Stimulated activated effector memory CD8-positive, alpha-beta T cell treated with anti-CD3 and anti-CD28 coated beads, Interleukin-12 subunit alpha, Interleukin-12 subunit beta, amount 100 ng/mL, for 72 hours (primary cell): ENCODE results near the gene WDPCP.

Source experiments
- ATAC-seq: fragments of 150-1000 bp; cut with Tn5 transposase; 2 replicates; pipeline ENCODE4 v1.10.0; 2021
- DNase-seq, 2 donors: peaks; one replicate each; pipeline ENCODE4 v3.0.0; 2021 to 2022; ENCODE audit warnings: low spot score in 2 of 2
- H3K27ac Mint-ChIP-seq: one replicate; pipeline ENCODE4 v1.8.0; 2022; ENCODE audit warnings: mild to moderate bottlenecking, mixed read lengths
- H3K36me3 Mint-ChIP-seq: one replicate; pipeline ENCODE4 v1.8.0; 2022; ENCODE audit warnings: mild to moderate bottlenecking, mixed read lengths
- H3K4me1 Mint-ChIP-seq: one replicate; pipeline ENCODE4 v1.8.0; 2022; ENCODE audit warnings: mixed read lengths
- H3K4me3 Mint-ChIP-seq: one replicate; pipeline ENCODE4 v1.8.0; 2022; ENCODE audit warnings: mild to moderate bottlenecking, mixed read lengths
- H3K9me3 Mint-ChIP-seq: one replicate; pipeline ENCODE4 v1.8.0; 2022; ENCODE audit warnings: mixed read lengths

WDPCP gene

DNA sequence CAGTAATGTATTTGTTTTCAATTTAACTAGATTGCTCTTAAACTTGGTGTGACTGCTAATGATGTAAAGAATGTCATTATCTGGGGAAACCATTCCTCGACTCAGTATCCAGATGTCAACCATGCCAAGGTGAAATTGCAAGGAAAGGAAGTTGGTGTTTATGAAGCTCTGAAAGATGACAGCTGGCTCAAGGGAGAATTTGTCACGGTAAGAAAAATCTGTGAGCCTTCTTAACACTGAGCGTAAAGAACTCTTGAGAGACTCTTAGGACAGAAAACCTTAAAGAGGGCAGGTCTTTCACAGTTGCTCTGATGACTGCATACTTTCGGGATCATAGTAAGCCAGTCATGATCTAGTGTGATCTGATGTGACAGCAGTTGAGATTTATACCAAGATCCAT, 16.4 kb upstream of the WDPCP start:
- Mint-ChIP-seq H3K4me3 (no peak overlapping the region), H3K36me3 (peaks cover 80% of the 10 kb centered on the region), H3K9me3 (no peaks in the 10 kb centered on the region), H3K4me1 (no peaks in the 10 kb centered on the region), H3K27ac (no peak overlapping the region)
- ATAC-seq, result no peak
- no peak for DNase-seq

- H3K36me3 Mint-ChIP-seq, result peaks cover 100% of the 10 kb centered on the region
- ATAC-seq (no peak), DNase-seq (no peak)
- H3K9me3 Mint-ChIP-seq, result no peaks in the 10 kb centered on the region
- no peaks in the 10 kb centered on the region for H3K4me1 Mint-ChIP-seq
- peak overlapping the region; percentile 70 for H3K27ac Mint-ChIP-seq
- H3K4me3 Mint-ChIP-seq, result no peak overlapping the region
Observed at GRCh38 chr2:63600881-63601460, 12.7 kb upstream of the WDPCP start.

DNA sequence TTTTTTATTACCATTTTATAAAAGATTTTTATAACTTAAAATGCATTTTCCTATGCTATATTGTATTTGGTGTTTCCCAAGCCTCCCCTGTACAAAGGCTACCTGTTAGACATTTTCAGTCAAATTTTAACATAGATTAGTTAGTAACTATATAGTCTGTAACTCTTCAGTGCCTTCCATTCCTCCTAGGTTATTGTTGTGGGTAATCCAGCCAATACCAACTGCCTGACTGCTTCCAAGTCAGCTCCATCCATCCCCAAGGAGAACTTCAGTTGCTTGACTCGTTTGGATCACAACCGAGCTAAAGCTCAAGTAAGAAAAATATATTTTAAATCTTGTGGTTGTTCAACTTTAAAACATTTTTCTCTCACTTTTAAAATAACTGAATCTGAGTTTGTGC, 10.7 kb upstream of the WDPCP start:
- peaks cover 100% of the 10 kb centered on the region for H3K36me3 Mint-ChIP-seq
- no peak overlapping the region for H3K4me3 Mint-ChIP-seq
- no peak overlapping the region for H3K27ac Mint-ChIP-seq
- DNase-seq (no peak), ATAC-seq (no peak)
- no peaks in the 10 kb centered on the region for H3K9me3 Mint-ChIP-seq
- peaks cover 1% of the 10 kb centered on the region for H3K4me1 Mint-ChIP-seq

DNA sequence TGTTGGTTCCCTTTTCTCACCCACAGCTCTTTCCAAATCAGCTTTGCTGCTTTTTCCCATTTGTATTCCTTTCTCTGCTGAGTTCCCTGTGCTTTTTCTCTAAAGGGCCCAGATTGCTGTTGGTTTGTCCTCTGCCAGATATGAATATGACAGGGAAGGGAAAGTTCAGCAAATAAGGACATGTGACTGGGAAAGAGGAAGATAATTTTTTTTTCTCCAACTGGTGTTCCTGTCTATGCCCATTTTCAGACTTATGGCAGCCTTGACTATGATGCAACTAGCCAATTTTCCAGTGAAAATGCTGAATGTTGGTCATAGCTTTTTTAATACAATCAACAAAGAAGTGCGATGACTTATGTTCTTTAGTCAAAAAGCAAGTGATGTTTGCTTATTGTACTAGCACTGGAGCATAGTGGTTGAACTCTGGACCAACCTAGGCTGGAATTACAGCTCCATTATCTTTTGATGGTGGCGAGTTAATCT, 8.2 kb upstream of the WDPCP start:
- Mint-ChIP-seq H3K4me3 (no peak overlapping the region), H3K36me3 (peaks cover 91% of the 10 kb centered on the region), H3K27ac (no peak overlapping the region), H3K4me1 (peaks cover 9% of the 10 kb centered on the region), H3K9me3 (no peaks in the 10 kb centered on the region)
- no peak for DNase-seq
- no peak for ATAC-seq

DNA sequence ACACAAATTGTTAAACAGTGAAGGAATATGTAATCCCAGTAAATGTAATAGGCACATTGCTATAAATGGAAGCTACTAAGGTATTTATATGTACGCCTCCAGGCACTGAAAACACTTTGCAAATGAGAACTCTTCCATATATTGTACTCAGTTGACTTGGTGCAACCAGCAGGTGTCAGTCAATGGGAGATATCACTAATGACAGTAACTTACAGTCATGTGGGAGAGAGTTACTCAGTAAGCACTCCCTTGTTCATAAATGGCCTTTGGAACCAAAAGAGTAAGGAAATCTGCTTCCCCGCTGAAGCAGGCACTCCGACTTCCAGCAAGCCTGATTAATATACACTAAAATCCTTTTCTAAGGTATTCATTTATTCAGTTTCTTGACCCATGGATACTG, 6.4 kb upstream of the WDPCP start:
- peaks cover 73% of the 10 kb centered on the region for H3K36me3 Mint-ChIP-seq
- no peak overlapping the region for H3K4me3 Mint-ChIP-seq
- ATAC-seq, result no peak
- no peak for DNase-seq
- peaks cover 18% of the 10 kb centered on the region for H3K4me1 Mint-ChIP-seq
- H3K9me3 Mint-ChIP-seq, result no peaks in the 10 kb centered on the region
- no peak overlapping the region for H3K27ac Mint-ChIP-seq

- ATAC-seq (no peak), DNase-seq (no peak)
- Mint-ChIP-seq H3K4me1 (peaks cover 31% of the 10 kb centered on the region), H3K36me3 (peaks cover 52% of the 10 kb centered on the region), H3K9me3 (no peaks in the 10 kb centered on the region), H3K4me3 (no peak overlapping the region), H3K27ac (no peak overlapping the region)
Observed at GRCh38 chr2:63591566-63592175, 3.4 kb upstream of the WDPCP start.

- peaks cover 43% of the 10 kb centered on the region for H3K36me3 Mint-ChIP-seq
- peak overlapping the region; percentile 88 for H3K4me3 Mint-ChIP-seq
- DNase-seq (no peak), ATAC-seq (no peak)
- H3K27ac Mint-ChIP-seq, result peak overlapping the region; percentile 91
- no peaks in the 10 kb centered on the region for H3K9me3 Mint-ChIP-seq
- H3K4me1 Mint-ChIP-seq, result peaks cover 32% of the 10 kb centered on the region
Observed at GRCh38 chr2:63590626-63591408, 2.5 kb upstream of the WDPCP start.

GRCh38 chr2:63589148-63589958, 1.1 kb upstream of the WDPCP start:
- no peaks in the 10 kb centered on the region for H3K9me3 Mint-ChIP-seq
- no peak for ATAC-seq
- peak overlapping the region; percentile 91 for H3K27ac Mint-ChIP-seq
- H3K36me3 Mint-ChIP-seq, result peaks cover 29% of the 10 kb centered on the region
- H3K4me1 Mint-ChIP-seq, result peaks cover 32% of the 10 kb centered on the region
- no peak for DNase-seq
- H3K4me3 Mint-ChIP-seq, result peak overlapping the region; percentile 88

GRCh38 chr2:63587814-63588384, 378 bp downstream of the WDPCP start:
- peak overlapping the region; percentile 91 for H3K27ac Mint-ChIP-seq
- H3K4me3 Mint-ChIP-seq, result peak overlapping the region; percentile 88
- peaks cover 14% of the 10 kb centered on the region for H3K36me3 Mint-ChIP-seq
- H3K4me1 Mint-ChIP-seq, result peaks cover 23% of the 10 kb centered on the region
- ATAC-seq, result no peak
- H3K9me3 Mint-ChIP-seq, result no peaks in the 10 kb centered on the region
- DNase-seq, result no peak

DNA sequence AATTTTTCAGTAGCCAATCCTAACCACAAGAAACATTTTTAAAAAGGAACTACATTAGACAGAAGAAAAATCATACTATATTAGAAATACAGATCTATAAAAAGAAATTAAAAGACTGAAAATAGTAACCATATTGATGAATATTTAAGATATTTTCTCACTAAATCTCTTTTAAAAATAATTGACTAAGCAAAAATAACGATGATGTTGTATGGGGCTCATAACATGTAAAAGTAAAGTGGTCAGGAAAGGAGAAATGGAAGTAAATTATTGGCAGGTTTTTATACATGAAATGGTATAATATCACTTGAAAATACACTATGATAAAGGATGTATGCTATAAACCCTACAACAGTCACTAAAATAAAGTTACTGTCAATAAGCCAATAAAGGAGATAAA, 5.4 kb downstream of the WDPCP start:
- Mint-ChIP-seq H3K4me3 (no peak overlapping the region), H3K36me3 (no peaks in the 10 kb centered on the region), H3K9me3 (no peaks in the 10 kb centered on the region), H3K27ac (no peak overlapping the region), H3K4me1 (peaks cover 19% of the 10 kb centered on the region)
- ATAC-seq, result no peak
- DNase-seq, result no peak

GRCh38 chr2:63581298-63581961, 6.8 kb downstream of the WDPCP start:
- no peak for ATAC-seq
- H3K9me3 Mint-ChIP-seq, result no peaks in the 10 kb centered on the region
- H3K4me1 Mint-ChIP-seq, result peaks cover 7% of the 10 kb centered on the region
- DNase-seq, result no peak
- no peak overlapping the region for H3K27ac Mint-ChIP-seq
- H3K4me3 Mint-ChIP-seq, result no peak overlapping the region
- H3K36me3 Mint-ChIP-seq, result no peaks in the 10 kb centered on the region

GRCh38 chr2:63580651-63581297, 7.5 kb downstream of the WDPCP start:
- Mint-ChIP-seq H3K9me3 (no peaks in the 10 kb centered on the region), H3K4me1 (peaks cover 7% of the 10 kb centered on the region), H3K36me3 (no peaks in the 10 kb centered on the region), H3K4me3 (no peak overlapping the region), H3K27ac (no peak overlapping the region)
- DNase-seq (no peak), ATAC-seq (no peak)

- DNase-seq (no peak), ATAC-seq (no peak)
- H3K9me3 Mint-ChIP-seq, result peaks cover 4% of the 10 kb centered on the region
- no peak overlapping the region for H3K27ac Mint-ChIP-seq
- H3K36me3 Mint-ChIP-seq, result no peaks in the 10 kb centered on the region
- H3K4me1 Mint-ChIP-seq, result peaks cover 7% of the 10 kb centered on the region
- no peak overlapping the region for H3K4me3 Mint-ChIP-seq
Observed at GRCh38 chr2:63578767-63579166, 9.5 kb downstream of the WDPCP start.

- H3K36me3 Mint-ChIP-seq, result no peaks in the 10 kb centered on the region
- H3K9me3 Mint-ChIP-seq, result peaks cover 4% of the 10 kb centered on the region
- H3K4me1 Mint-ChIP-seq, result peaks cover 7% of the 10 kb centered on the region
Observed at GRCh38 chr2:63576546-63576945, 11.7 kb downstream of the WDPCP start.

More at GRCh38 chr2:63576546-63576945, 11.7 kb downstream of the WDPCP start:
- no peak for DNase-seq
- no peak overlapping the region for H3K27ac Mint-ChIP-seq
- ATAC-seq, result no peak
- no peak overlapping the region for H3K4me3 Mint-ChIP-seq
